HG03280 (cell line): ENCODE results near the gene MATN4.

ENCODE experiments used
- ATAC-seq: cut with Tn5 transposase; IDR thresholded peaks from one replicate; pipeline ENCODE4 v1.9.1; 2021; ENCODE audit warnings: mild to moderate bottlenecking, moderate library complexity; ENCODE audit not compliant: unreplicated experiment

The MATN4 gene

GRCh38 chr20:45317826-45318225, 9.7 kb upstream of the MATN4 start:
- no peak for ATAC-seq

- no peak for ATAC-seq
Observed at GRCh38 chr20:45316150-45317080, 8.3 kb upstream of the MATN4 start.

GRCh38 chr20:45315672-45316071, 7.6 kb upstream of the MATN4 start:
- no peak for ATAC-seq

- no peak for ATAC-seq
Observed at GRCh38 chr20:45313943-45314342, 5.8 kb upstream of the MATN4 start.

- no peak for ATAC-seq
Observed at GRCh38 chr20:45313065-45313695, 5.1 kb upstream of the MATN4 start.

- no peak for ATAC-seq
Observed at GRCh38 chr20:45312241-45312640, 4.1 kb upstream of the MATN4 start.

GRCh38 chr20:45311589-45312211, 3.6 kb upstream of the MATN4 start:
- ATAC-seq: no peak

- no peak for ATAC-seq
Observed at GRCh38 chr20:45309075-45309474, 976 bp upstream of the MATN4 start.

GRCh38 chr20:45307076-45307640, 941 bp downstream of the MATN4 start:
- no peak for ATAC-seq

GRCh38 chr20:45306431-45306982, 1.6 kb downstream of the MATN4 start, which contains the start of gene RBPJL:
Gene RBPJL (plus strand): TSS chr20:45306840. CDS start chr20:45306923, 83 bp downstream.
- no peak for ATAC-seq

GRCh38 chr20:45305262-45305661, 2.8 kb downstream of the MATN4 start:
- no peak for ATAC-seq

- no peak for ATAC-seq
Observed at GRCh38 chr20:45304464-45304999, 3.6 kb downstream of the MATN4 start.

GRCh38 chr20:45303586-45304463, 4.3 kb downstream of the MATN4 start:
- no peak for ATAC-seq

- no peak for ATAC-seq
Observed at GRCh38 chr20:45301824-45302271, 6.3 kb downstream of the MATN4 start.

- ATAC-seq: no peak
Observed at GRCh38 chr20:45300961-45301360, 7.1 kb downstream of the MATN4 start.

GRCh38 chr20:45299786-45300185, 8.3 kb downstream of the MATN4 start:
- no peak for ATAC-seq

GRCh38 chr20:45297786-45298497, 10.2 kb downstream of the MATN4 start:
- ATAC-seq: no peak

- ATAC-seq: no peak
Observed at GRCh38 chr20:45294659-45295058, 13.4 kb downstream of the MATN4 start.

GRCh38 chr20:45294003-45294368, 14.1 kb downstream of the MATN4 start:
- ATAC-seq: no peak
